Loucy (cell line): Measurements from ENCODE around the gene HSPB8.

Experiments
- H2AFZ ChIP-seq: fragments of 200-600 bp; sonication (generic); 2 replicates; pipeline ENCODE4 v1.6.0; 2016; ENCODE audit warnings: antibody characterized with exemption, mild to moderate bottlenecking, low read length, moderate library complexity
- H3F3A ChIP-seq: fragments of 200-600 bp; 2 replicates; pipeline ENCODE4 v1.6.0; 2016; ENCODE audit warnings: antibody characterized with exemption, low read depth, mild to moderate bottlenecking
- H3K27me3 ChIP-seq: fragments of 200-600 bp; sonication (generic); 2 replicates; pipeline ENCODE4 v1.6.1; 2014; ENCODE audit warnings: low read length, mild to moderate bottlenecking; ENCODE audit not compliant: insufficient read depth, poor library complexity, severe bottlenecking
- H3K36me3 ChIP-seq: fragments of 200-600 bp; sonication (generic); 2 replicates; pipeline ENCODE4 v1.6.1; 2016; ENCODE audit warnings: low read length; ENCODE audit not compliant: insufficient read depth
- H3K4me1 ChIP-seq: fragments of 200-600 bp; sonication (generic); 2 replicates; pipeline ENCODE4 v1.5.1; 2014; ENCODE audit warnings: low read length, mild to moderate bottlenecking; ENCODE audit not compliant: insufficient read depth, poor library complexity, severe bottlenecking
- H3K4me2 ChIP-seq: fragments of 200-600 bp; sonication (generic); 2 replicates; pipeline ENCODE4 v1.6.0; 2014; ENCODE audit warnings: antibody characterized with exemption, low read length, low read depth, mild to moderate bottlenecking; ENCODE audit not compliant: poor library complexity, severe bottlenecking
- H3K4me3 ChIP-seq: fragments of 200-600 bp; sonication (generic); 2 replicates; pipeline ENCODE4 v1.5.1; 2014; ENCODE audit warnings: low read length, mild to moderate bottlenecking, mixed read lengths; ENCODE audit not compliant: poor library complexity, severe bottlenecking
- H3K79me2 ChIP-seq: fragments of 200-600 bp; sonication (generic); 2 replicates; pipeline ENCODE4 v1.6.1; 2014; ENCODE audit warnings: low read length; ENCODE audit not compliant: insufficient read depth
- H3K9ac ChIP-seq: fragments of 200-600 bp; sonication (generic); 2 replicates; pipeline ENCODE4 v1.6.0; 2014; ENCODE audit warnings: mild to moderate bottlenecking, low read depth, low read length, moderate library complexity; ENCODE audit not compliant: poor library complexity, severe bottlenecking
- H3K9me2 ChIP-seq: fragments of 200-600 bp; sonication (generic); replicated peaks from 2 replicates; pipeline ENCODE4 v1.6.1; 2016; ENCODE audit warnings: low read depth, low read length, mixed read lengths
- H3K9me3 ChIP-seq: fragments of 200-600 bp; sonication (generic); 2 replicates; pipeline ENCODE4 v1.6.1; 2014; ENCODE audit warnings: mild to moderate bottlenecking, antibody characterized with exemption, low read length, low read depth; ENCODE audit not compliant: insufficient read depth
- H4K20me1 ChIP-seq: fragments of 200-600 bp; sonication (generic); 2 replicates; pipeline ENCODE4 v1.6.0; 2014; ENCODE audit warnings: antibody characterized with exemption, low read length, mild to moderate bottlenecking; ENCODE audit not compliant: insufficient read depth, poor library complexity, severe bottlenecking
- EZH2phosphoT487 ChIP-seq: fragments of 200-600 bp; IDR thresholded peaks from 2 replicates; pipeline ENCODE4 v1.6.1; 2018; ENCODE audit warnings: antibody characterized with exemption, mild to moderate bottlenecking, moderate library complexity, borderline replicate concordance
- TF ChIP-seq, protein P1 (sequence below): fragments of 200-600 bp; sonication (generic); conservative IDR thresholded peaks from 2 replicates; pipeline ENCODE4 v1.5.1; 2014; ENCODE audit warnings: mild to moderate bottlenecking, antibody characterized with exemption, low read length

HSPB8 gene

DNA sequence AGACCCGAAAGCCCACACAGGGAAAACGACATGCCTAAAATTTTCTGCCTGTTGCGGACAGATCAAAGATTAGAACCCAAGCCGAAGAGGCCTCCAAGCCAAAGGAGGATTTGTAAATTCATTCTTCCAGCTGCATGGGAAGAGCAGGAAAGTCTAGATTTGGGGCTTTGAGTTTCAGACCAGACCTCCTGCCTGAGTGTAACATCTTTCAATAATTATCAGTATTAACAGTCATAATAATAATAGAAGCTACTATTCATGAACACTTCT is 1.7 kb upstream of the HSPB8 start:
- Histone ChIP-seq H3K36me3 (no peaks in the 10 kb centered on the region), H2AFZ (no peak overlapping the region), H3K9me2 (no peaks in the 10 kb centered on the region), H3K79me2 (no peaks in the 10 kb centered on the region), H3K9me3 (no peaks in the 10 kb centered on the region), H3K27me3 (no peaks in the 10 kb centered on the region), H3K4me1 (no peaks in the 10 kb centered on the region), H3F3A (no peaks in the 10 kb centered on the region), H3K9ac (no peak overlapping the region), H3K4me2 (no peak overlapping the region), H4K20me1 (no peaks in the 10 kb centered on the region), H3K4me3 (no peak overlapping the region)
- no peak for TF ChIP-seq EZH2phosphoT487
- TF ChIP-seq, protein P1, sequence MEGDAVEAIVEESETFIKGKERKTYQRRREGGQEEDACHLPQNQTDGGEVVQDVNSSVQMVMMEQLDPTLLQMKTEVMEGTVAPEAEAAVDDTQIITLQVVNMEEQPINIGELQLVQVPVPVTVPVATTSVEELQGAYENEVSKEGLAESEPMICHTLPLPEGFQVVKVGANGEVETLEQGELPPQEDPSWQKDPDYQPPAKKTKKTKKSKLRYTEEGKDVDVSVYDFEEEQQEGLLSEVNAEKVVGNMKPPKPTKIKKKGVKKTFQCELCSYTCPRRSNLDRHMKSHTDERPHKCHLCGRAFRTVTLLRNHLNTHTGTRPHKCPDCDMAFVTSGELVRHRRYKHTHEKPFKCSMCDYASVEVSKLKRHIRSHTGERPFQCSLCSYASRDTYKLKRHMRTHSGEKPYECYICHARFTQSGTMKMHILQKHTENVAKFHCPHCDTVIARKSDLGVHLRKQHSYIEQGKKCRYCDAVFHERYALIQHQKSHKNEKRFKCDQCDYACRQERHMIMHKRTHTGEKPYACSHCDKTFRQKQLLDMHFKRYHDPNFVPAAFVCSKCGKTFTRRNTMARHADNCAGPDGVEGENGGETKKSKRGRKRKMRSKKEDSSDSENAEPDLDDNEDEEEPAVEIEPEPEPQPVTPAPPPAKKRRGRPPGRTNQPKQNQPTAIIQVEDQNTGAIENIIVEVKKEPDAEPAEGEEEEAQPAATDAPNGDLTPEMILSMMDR = no peak

DNA sequence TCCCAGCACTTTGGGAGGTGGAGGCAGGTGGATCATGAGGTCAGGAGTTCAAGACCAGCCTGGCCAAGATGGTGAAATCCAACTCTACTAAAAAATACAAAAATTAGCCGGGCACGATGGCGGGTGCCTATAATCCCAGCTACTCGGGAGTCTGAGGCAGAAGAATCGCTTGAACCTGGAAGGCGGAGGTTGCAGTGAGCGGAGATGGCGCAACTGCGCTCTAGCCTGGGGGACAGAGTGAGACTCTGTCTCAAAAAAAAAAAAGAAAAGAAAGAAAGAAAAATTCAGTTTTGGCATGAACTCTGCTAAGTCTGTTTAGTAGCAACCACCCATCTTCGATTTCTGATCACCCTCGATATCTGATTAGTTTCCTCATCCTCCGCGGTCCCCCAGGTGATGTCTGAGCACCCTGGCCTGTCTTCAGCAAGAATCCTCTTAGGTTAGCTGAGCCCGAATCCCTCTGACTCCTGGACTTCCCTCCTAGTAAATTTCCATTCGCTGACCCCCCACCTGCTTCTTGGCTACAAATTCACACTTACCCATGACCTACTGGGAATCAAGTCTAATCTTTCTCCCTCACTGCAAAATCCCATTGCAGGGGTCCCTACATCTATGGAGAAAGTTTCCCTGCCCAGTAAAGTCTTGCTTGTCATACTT is 879 bp upstream of the HSPB8 start:
- Histone ChIP-seq H4K20me1 (no peaks in the 10 kb centered on the region), H3F3A (no peaks in the 10 kb centered on the region), H3K4me3 (no peak overlapping the region), H3K9me2 (no peaks in the 10 kb centered on the region), H2AFZ (no peak overlapping the region), H3K9ac (no peak overlapping the region), H3K79me2 (no peaks in the 10 kb centered on the region), H3K4me1 (no peaks in the 10 kb centered on the region), H3K27me3 (no peaks in the 10 kb centered on the region), H3K36me3 (no peaks in the 10 kb centered on the region), H3K4me2 (no peak overlapping the region), H3K9me3 (no peaks in the 10 kb centered on the region)
- TF ChIP-seq, protein P1 = no peak
- TF ChIP-seq EZH2phosphoT487 = no peak

DNA sequence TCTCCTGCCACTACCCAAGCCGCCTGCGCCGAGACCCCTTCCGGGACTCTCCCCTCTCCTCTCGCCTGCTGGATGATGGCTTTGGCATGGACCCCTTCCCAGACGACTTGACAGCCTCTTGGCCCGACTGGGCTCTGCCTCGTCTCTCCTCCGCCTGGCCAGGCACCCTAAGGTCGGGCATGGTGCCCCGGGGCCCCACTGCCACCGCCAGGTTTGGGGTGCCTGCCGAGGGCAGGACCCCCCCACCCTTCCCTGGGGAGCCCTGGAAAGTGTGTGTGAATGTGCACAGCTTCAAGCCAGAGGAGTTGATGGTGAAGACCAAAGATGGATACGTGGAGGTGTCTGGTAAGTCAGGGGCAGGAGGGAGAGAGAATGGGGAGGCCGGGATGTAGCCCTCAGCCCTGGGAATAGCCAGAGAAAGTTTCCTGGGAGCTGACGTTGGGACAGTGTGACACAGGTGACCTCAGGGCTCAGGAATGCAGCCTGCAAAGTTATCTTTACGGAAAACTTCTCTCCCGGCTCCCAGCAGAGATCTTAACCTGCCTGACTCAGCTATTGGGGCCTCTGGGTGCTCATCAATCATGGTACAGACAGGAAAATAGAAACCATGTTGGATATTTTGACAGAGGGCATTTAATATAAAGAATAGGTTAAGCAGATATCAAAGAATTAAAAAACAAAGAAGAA is 747 bp downstream of the HSPB8 start:
- Histone ChIP-seq H3K4me3 (no peak overlapping the region), H3K27me3 (no peaks in the 10 kb centered on the region), H3K9ac (no peak overlapping the region), H3K4me2 (no peak overlapping the region), H3K79me2 (no peaks in the 10 kb centered on the region), H4K20me1 (no peaks in the 10 kb centered on the region), H3K4me1 (no peaks in the 10 kb centered on the region), H3K9me3 (no peaks in the 10 kb centered on the region), H3F3A (no peaks in the 10 kb centered on the region), H2AFZ (no peak overlapping the region), H3K9me2 (no peaks in the 10 kb centered on the region), H3K36me3 (no peaks in the 10 kb centered on the region)
- no peak for TF ChIP-seq EZH2phosphoT487
- TF ChIP-seq, protein P1 = no peak
